ENCODE results near the gene ANKRD12.

ANKRD12 gene

GRCh38 chr18:9140381-9140780 is 3.8 kb downstream of the ANKRD12 start:
- TF ChIP-seq CTCF (IDR thresholded peaks at IDR 0.05; ENCODE audit: insufficient read depth, low read length, poor library complexity, severe bottlenecking): no peak
- no peak for DNase-seq (ENCODE audit: extremely low read depth, insufficient read length)
- Histone ChIP-seq H3K27me3 (replicated peaks; ENCODE audit: control insufficient read depth, insufficient read depth, low read length) (no peaks in the 10 kb centered on the region), H3K4me3 (replicated peaks; ENCODE audit: low read depth, low read length) (peak overlapping the region; percentile 70), H3K36me3 (ENCODE audit: control insufficient read depth, insufficient read depth, low read length) (no peaks in the 10 kb centered on the region)

GRCh38 chr18:9140984-9141383 is 4.4 kb downstream of the ANKRD12 start:
- no peak for DNase-seq (ENCODE audit: extremely low read depth, insufficient read length)
- Histone ChIP-seq H3K36me3 (ENCODE audit: control insufficient read depth, insufficient read depth, low read length) (no peaks in the 10 kb centered on the region), H3K4me3 (replicated peaks; ENCODE audit: low read depth, low read length) (peak overlapping the region; percentile 70), H3K27me3 (replicated peaks; ENCODE audit: control insufficient read depth, insufficient read depth, low read length) (no peaks in the 10 kb centered on the region)
- no peak for TF ChIP-seq CTCF (IDR thresholded peaks at IDR 0.05; ENCODE audit: insufficient read depth, low read length, poor library complexity, severe bottlenecking)

- Histone ChIP-seq H3K27me3 (replicated peaks; ENCODE audit: control insufficient read depth, insufficient read depth, low read length) (no peaks in the 10 kb centered on the region), H3K36me3 (ENCODE audit: control insufficient read depth, insufficient read depth, low read length) (no peaks in the 10 kb centered on the region; the same call in 1 of the 2 replicates), H3K4me3 (replicated peaks; ENCODE audit: low read depth, low read length) (no peak overlapping the region)
- TF ChIP-seq CTCF (IDR thresholded peaks at IDR 0.05; ENCODE audit: insufficient read depth, low read length, poor library complexity, severe bottlenecking): no peak
- DNase-seq (ENCODE audit: extremely low read depth, insufficient read length): no peak
Observed at GRCh38 chr18:9146224-9146623, 9.6 kb downstream of the ANKRD12 start.

- peak; percentile 73 for DNase-seq (ENCODE audit: extremely low read depth, insufficient read length)
- no peaks in the 10 kb centered on the region; the same call in 1 of the 2 replicates for H3K36me3 ChIP-seq (ENCODE audit: control insufficient read depth, insufficient read depth, low read length)
- TF ChIP-seq CTCF (IDR thresholded peaks at IDR 0.05; ENCODE audit: insufficient read depth, low read length, poor library complexity, severe bottlenecking): peak; percentile 77
- no peaks in the 10 kb centered on the region for H3K27me3 ChIP-seq (replicated peaks; ENCODE audit: control insufficient read depth, insufficient read depth, low read length)
- H3K4me3 ChIP-seq (replicated peaks; ENCODE audit: low read depth, low read length): no peak overlapping the region
Observed at GRCh38 chr18:9147440-9148202, 11.0 kb downstream of the ANKRD12 start.

- no peaks in the 10 kb centered on the region; the same call in 1 of the 2 replicates for H3K36me3 ChIP-seq (ENCODE audit: control insufficient read depth, insufficient read depth, low read length)
- no peak for DNase-seq (ENCODE audit: extremely low read depth, insufficient read length)
- H3K4me3 ChIP-seq (replicated peaks; ENCODE audit: low read depth, low read length): no peak overlapping the region
- H3K27me3 ChIP-seq (replicated peaks; ENCODE audit: control insufficient read depth, insufficient read depth, low read length): no peaks in the 10 kb centered on the region
- no peak for TF ChIP-seq CTCF (IDR thresholded peaks at IDR 0.05; ENCODE audit: insufficient read depth, low read length, poor library complexity, severe bottlenecking)
Observed at GRCh38 chr18:9148203-9148552, 11.6 kb downstream of the ANKRD12 start.
